ENCODE results near the gene LARP6. TPM values are rescaled to one million over a fixed set of nuclear protein-coding genes. Genes with fewer than 3 reads are reported as not detected.

The LARP6 gene
- total RNA-seq = 10.9 and 13.0 TPM in 2 replicates

DNA sequence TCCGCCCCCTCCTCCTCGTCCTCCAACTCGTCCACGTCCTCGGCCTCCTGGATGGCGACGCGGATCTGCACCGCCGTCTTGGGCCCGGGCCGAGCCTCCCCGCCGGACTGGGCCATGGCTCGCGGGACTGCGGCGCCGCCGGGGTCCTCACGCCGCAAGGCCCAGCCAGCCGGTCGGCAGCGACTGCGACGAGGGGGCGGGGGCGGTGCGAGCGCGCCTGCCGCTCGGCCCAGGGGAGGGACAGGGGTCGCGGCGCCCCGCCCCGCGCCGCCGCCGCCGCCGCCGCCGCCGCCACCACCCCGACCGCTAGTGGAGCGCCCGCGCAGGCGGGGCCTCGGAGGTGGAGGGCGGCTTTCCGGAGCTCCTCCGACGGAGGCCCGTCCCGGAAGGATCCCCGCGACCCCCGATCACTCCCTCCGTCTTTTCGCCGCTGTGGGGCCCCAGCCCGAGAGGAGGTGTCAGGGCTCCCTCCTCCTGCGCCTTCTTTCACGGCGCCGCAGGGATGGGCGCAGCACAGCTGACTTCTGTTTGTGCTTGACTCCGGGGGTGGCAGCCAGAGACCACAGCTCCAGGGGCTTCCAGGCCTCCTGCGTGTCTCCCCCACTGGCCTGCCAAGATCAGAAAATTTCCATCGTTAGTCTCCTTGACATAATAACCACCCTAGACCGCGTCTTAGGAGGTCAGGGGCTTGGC, at the start of gene LARP6:
LARP6 (minus strand) TSS at position 185 of the 693 bp plus-strand sequence; CDS start at position 116, 69 bp downstream.

DNA sequence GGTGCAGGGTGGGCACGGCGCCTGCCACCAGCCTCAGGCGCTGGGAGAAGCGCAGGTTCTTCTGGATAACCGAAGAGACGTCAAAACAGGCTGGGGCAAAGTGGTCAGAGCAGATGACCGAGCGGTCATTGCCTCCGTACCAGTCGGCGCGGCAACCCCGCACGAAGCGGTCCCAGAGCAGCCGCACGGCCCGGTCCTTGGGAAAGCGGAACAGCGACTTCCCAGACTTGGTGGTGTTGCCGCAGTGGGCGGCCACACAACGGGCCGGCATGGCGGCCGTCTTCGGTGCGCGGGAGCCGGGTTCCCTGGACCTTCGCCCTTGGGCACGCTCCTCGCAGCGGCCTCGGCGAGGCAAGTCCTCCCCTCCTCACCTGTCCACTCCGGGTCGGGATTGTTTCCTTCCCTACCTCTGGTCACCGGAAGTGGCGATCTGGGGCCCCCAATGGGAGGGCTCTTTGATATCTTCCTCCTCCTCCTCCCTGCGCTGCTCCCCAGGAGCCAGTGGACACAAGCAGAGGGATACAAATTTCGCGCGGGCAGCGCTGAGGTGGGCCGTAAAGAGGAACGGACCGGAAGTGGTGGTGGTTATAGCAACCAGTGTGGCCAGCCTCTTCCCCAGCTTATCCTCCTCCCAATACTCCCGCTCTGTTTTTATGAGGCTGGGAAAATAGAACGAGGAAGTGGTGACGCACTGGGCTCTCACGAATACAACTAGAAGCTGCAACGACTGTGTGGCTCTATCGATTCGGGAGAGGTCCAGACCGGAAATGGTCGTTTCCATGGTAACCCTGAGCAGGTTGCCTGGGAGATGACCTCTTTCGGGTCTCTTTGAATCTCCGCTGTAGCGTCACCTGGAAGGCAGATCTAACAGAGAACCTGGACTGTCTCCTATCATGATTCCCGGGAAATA, 38.3 kb upstream of the LARP6 start, which contains the start of the genes LRRC49 and THAP10:
LRRC49 (plus strand) TSS at position 825 of the 910 bp plus-strand sequence; CDS start at position 894, 69 bp downstream.
THAP10 (minus strand) TSS at position 432 of the 910 bp plus-strand sequence; CDS start at position 271, 161 bp downstream.

Other genes with a start within 250 kb of the LARP6 start
- gene UACA, start 90.6 kb downstream of the LARP6 start, total RNA-seq = 105 and 120 TPM in 2 replicates
- 1.1 and 1.3 TPM in 2 replicates for gene THAP10, start 38.3 kb upstream of the LARP6 start, total RNA-seq
- 4.3 and 6.3 TPM in 2 replicates for gene LRRC49, start 38.7 kb upstream of the LARP6 start, total RNA-seq